ENCODE data around the gene SAMD3.
"Not testable (repeated sequence)": the region's sequence is repeated elsewhere in the genome, so short reads cannot be mapped to it uniquely, and the experiment has no call there.

DNA sequence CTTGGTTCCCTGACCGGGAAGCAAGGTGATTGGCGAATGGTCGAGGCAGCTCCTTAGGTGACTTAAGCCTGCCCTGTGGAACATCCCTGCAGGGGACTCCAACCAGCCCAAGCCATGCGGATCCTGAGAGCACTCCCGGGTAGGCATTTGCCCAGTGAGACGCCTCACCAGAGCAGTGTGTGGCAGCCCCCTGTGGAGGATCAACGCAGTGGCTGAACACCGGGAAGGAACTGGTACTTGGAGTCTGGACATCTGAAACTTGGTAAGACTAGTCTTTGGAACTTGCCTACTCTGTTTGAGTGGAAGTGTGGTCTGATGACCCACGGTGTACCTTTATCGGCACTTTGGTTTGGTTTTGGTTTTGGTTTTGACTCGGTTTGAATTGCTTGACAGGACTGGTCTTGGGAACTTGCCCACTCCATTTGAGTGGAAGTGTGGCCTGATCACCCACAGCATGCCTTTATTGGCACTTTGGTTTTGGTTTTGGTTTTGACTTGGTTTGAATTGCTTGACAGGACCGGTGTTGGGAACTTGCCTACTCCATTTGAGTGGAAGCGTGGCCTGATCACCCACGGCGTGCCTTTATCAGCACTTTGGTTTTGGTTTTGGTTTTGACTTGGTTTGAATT lies 38.0 kb upstream of the SAMD3 start:
- TF ChIP-seq, protein P1, sequence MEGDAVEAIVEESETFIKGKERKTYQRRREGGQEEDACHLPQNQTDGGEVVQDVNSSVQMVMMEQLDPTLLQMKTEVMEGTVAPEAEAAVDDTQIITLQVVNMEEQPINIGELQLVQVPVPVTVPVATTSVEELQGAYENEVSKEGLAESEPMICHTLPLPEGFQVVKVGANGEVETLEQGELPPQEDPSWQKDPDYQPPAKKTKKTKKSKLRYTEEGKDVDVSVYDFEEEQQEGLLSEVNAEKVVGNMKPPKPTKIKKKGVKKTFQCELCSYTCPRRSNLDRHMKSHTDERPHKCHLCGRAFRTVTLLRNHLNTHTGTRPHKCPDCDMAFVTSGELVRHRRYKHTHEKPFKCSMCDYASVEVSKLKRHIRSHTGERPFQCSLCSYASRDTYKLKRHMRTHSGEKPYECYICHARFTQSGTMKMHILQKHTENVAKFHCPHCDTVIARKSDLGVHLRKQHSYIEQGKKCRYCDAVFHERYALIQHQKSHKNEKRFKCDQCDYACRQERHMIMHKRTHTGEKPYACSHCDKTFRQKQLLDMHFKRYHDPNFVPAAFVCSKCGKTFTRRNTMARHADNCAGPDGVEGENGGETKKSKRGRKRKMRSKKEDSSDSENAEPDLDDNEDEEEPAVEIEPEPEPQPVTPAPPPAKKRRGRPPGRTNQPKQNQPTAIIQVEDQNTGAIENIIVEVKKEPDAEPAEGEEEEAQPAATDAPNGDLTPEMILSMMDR (IDR thresholded peaks at IDR 0.05; ENCODE audit: extremely low read depth in 1 of 2, insufficient read depth in 1 of 2, low read depth in 1 of 2, low read length in 2 of 2) = not testable (repeated sequence)
- not testable (repeated sequence) for TF ChIP-seq JUN (IDR thresholded peaks at IDR 0.05; ENCODE audit: borderline replicate concordance, insufficient read depth, insufficient read length, low read depth); EZH2 (IDR thresholded peaks at IDR 0.05; ENCODE audit: borderline replicate concordance, low read depth, low read length, severe bottlenecking); POLR2A (IDR thresholded peaks at IDR 0.05; ENCODE audit: low read depth, low read length); POLR2AphosphoS5 (IDR thresholded peaks at IDR 0.05; ENCODE audit: insufficient read depth, low read depth, low read length)

Measured in endothelial cell of umbilical vein (primary cell).